ENCODE data around the gene TBX1. TPM values are rescaled to one million over a fixed set of nuclear protein-coding genes. Genes with fewer than 3 reads are reported as not detected.

Gene TBX1
- total RNA-seq, 1 donor from 2014 or later, result not detected

- no peak for TF ChIP-seq CTCF (IDR thresholded peaks at IDR 0.05)
- Histone ChIP-seq H3K36me3 (no peaks in the 10 kb centered on the region), H3K27ac (no peak overlapping the region), H3K27me3 (no peaks in the 10 kb centered on the region), H3K9me3 (no peaks in the 10 kb centered on the region), H3K4me3 (no peak overlapping the region), H3K4me1 (peaks cover 0 to 6% of the 10 kb centered on the region in 2 donors)
- intact Hi-C loops (cut with DNase I), result no loop called here
- DNase-seq (ENCODE audit: low spot score in 2 of 2), result no peak
Observed at GRCh38 chr22:19729507-19729906, 31.1 kb upstream of the TBX1 start.

GRCh38 chr22:19730198-19730597 lies 30.4 kb upstream of the TBX1 start:
- TF ChIP-seq CTCF (IDR thresholded peaks at IDR 0.05), result no peak
- no peak overlapping the region for H3K27ac ChIP-seq
- no peaks in the 10 kb centered on the region for H3K27me3 ChIP-seq
- peaks cover 0 to 6% of the 10 kb centered on the region in 2 donors for H3K4me1 ChIP-seq
- DNase-seq (ENCODE audit: low spot score in 2 of 2), result no peak
- H3K4me3 ChIP-seq, result no peak overlapping the region
- H3K36me3 ChIP-seq, result no peaks in the 10 kb centered on the region
- intact Hi-C loops (cut with DNase I), result loop anchor here (1.0 kb wide), 1 partner anchor 180 kb away; no protein-coding TSS in a partner anchor
- no peaks in the 10 kb centered on the region for H3K9me3 ChIP-seq

GRCh38 chr22:19730655-19731360 lies 29.8 kb upstream of the TBX1 start:
- Histone ChIP-seq H3K36me3 (no peaks in the 10 kb centered on the region), H3K9me3 (no peaks in the 10 kb centered on the region), H3K4me1 (peaks cover 0 to 6% of the 10 kb centered on the region in 2 donors), H3K4me3 (peak overlapping the region; percentile 28 to 56), H3K27ac (no peak overlapping the region), H3K27me3 (no peaks in the 10 kb centered on the region)
- intact Hi-C loops (cut with DNase I), result loop anchor here (1.0 kb wide), 1 partner anchor 179 kb away; no protein-coding TSS in a partner anchor
- peak in 1 of 2 donors; percentile 85 for DNase-seq (ENCODE audit: low spot score in 2 of 2)
- peak; percentile 93 to 98 (median 96) for TF ChIP-seq CTCF (IDR thresholded peaks at IDR 0.05)

- intact Hi-C loops (cut with DNase I), result no loop called here
Observed at GRCh38 chr22:19731361-19732135, 29.0 kb upstream of the TBX1 start.

More at GRCh38 chr22:19731361-19732135, 29.0 kb upstream of the TBX1 start:
- TF ChIP-seq CTCF (IDR thresholded peaks at IDR 0.05), result no peak
- H3K4me1 ChIP-seq, result peaks cover 0 to 6% of the 10 kb centered on the region in 2 donors
- no peaks in the 10 kb centered on the region for H3K27me3 ChIP-seq
- no peak for DNase-seq (ENCODE audit: low spot score in 2 of 2)
- H3K27ac ChIP-seq, result no peak overlapping the region
- no peak overlapping the region for H3K4me3 ChIP-seq
- H3K9me3 ChIP-seq, result no peaks in the 10 kb centered on the region
- no peaks in the 10 kb centered on the region for H3K36me3 ChIP-seq
